Right forelimb (tissue), 1 donor: Measurements from ENCODE around the gene ARF3.
A peak's percentile ranks its signal among the peaks of the same experiment; 100 is the strongest.

Source experiments
- DNase-seq: peaks from one replicate; pipeline ENCODE4 v3.0.0-alpha.2; 2018

ARF3 gene

DNA sequence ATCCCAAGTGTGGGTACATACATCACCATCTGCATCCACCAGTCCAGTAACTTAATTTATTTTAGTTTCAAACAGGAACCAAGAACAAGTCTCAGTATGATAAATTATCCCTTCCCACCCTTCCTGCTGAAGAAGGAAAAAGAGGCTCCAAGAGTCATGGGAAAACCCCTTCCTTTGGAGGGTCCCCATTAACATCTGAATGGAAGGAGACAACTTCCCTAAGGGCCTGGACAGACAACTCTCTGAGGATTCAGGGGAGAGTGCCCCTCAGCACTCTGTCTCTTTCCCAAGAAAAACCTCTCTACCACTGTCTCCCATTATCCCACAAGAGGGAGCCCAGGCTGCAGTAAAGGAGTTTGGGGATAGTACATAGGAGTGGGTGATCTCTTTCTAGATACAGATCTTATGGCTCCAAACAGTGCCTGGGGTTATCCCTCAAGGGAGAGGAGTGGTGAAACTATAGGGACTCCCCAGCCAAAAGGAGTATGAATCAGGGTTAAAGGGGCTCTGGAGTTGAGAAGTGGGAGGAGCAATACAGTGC lies 8.1 kb upstream of the ARF3 start:
- DNase-seq = no peak

DNA sequence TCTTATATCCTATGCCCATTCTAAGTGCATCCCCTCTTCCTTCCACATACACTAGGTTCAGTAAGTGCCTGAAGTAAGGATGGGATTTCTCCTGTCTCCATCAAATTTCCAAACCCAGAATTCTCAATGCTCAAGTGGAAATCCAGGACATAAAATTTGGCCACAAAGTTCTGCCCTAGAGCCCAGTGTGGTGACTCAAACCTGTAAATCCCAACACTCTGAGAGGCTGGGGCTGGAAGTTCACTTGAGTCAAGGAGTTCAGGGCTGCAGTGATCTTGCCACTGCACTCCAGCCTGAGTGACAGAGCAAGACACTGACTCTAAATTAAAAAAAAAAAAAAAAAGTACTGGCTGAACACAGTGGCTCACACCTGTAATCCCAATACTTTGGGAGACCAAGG lies 4.5 kb upstream of the ARF3 start:
- no peak for DNase-seq

- no peak for DNase-seq
These were observed 4.0 kb upstream of the ARF3 start for GRCh38 chr12:48961331-48961730.

DNA sequence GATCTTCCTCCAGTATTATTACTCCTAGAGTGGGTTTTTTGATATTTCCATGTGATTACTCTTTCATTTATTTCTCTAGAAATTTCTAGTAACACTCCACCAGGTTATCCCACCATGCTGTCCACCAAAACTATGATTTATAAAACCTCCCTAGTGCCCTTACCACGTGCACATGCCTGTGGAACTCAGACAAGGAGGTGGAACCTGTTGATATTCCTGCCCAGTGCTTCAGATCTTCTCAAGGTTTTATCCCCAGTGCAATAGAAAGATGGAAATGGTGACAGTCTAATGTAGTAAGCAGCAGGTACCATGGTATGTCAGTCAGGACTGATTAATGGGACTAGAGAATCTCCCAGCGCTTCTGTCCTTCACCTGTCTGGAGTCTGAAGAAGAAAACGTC lies 3.5 kb upstream of the ARF3 start:
- no peak for DNase-seq

- DNase-seq = no peak
These were observed 732 bp upstream of the ARF3 start for GRCh38 chr12:48958049-48958388.

DNA sequence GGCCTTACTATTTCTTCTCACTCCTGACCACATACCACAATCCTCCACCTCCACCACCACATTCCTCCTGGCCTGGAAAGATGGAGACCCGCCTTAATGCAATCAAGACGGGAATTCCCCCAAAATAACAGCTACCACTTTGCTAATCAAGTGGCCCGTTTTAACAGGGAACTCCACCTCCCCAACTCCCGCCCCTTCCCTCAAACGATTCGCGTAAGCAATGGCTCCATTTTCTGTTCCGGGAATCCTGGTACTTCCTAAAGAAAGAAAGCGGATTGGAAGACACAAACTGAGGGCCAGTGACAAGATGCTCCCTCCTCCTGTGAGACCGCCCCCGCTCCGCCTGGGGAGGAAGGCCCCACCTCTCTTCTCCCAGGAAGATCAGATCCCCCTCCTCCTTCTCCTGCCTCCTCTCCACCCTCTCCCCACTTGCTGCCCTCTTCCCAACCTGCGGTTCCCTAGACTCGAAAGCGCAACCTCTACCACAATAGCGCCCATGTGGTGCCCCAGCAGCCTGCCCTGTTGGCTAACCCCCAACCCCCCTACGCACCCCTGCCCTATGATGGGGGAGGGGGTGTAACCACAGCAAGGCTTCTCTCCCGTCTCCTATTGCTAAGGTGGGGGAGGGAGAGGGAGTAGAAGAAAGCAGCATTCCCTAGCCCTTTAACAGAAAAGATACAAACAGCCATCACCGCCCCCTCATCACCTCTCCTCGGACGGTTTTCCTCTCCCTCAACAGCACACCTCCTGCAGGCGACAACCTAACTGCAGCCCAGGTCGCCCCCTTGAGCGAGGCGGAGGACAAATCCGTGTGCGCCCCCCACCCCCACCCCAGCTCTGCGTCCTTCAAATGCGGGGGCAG lies 777 bp downstream of the ARF3 start:
- DNase-seq = peak; percentile 91

DNA sequence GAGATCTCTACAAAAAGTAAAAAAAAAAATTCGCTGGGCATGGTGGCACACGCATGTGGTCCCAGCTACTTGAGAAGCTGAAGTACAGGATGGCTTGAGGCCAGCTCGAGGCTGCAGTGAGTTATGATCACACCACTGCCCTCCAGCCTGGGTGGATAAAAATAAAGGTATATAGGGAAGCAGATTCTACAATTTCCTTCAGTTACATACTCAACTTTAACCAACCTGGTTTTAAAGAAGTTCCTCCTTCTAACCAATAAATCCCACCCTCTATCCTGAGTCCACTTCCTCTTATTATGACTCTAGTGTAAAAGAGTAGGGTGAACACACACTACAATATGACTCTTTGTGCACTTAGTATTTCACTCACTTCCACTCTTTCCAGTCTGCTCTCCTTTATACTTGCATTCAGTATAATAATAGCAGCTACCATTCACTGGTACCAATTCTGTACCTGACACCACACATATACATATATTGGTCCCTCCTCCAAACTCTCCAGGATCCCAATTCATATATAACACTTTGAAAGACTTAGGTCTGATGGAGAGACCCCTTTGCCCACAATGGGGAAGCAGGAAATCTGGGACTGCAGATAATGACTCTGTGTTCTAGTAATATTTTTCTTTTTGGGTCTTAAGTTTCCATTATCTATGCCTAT lies 2.3 kb downstream of the ARF3 start:
- no peak for DNase-seq

GRCh38 chr12:48954061-48954460 lies 3.2 kb downstream of the ARF3 start:
- no peak for DNase-seq

GRCh38 chr12:48952691-48953090 lies 4.6 kb downstream of the ARF3 start:
- DNase-seq = no peak

GRCh38 chr12:48947727-48948126 lies 9.6 kb downstream of the ARF3 start:
- DNase-seq = no peak

- no peak for DNase-seq
These were observed 10.3 kb downstream of the ARF3 start for GRCh38 chr12:48946943-48947342.

GRCh38 chr12:48946205-48946604 lies 11.1 kb downstream of the ARF3 start:
- DNase-seq = no peak

- no peak for DNase-seq
These were observed 14.1 kb downstream of the ARF3 start for GRCh38 chr12:48943221-48943620.

DNA sequence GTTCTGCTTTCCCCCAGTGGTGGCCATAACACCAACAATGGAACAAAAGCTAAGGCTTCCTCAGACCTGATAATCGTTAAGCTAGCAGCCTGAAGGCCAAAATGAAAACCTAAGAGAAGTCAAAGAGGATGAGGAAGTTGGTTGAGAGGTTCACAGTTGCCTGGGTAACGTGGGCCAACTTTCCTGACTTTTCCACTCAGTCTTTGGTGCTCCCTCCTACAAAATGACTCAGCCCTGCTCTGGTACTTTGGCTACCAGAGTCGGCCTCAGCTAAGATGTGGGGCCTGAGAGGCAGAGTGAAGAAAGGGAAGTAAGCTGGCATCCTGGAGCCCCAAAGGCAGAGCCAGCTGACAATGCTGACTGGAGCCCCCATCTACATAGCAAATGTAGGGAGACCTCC lies 17.1 kb downstream of the ARF3 start:
- no peak for DNase-seq

GRCh38 chr12:48938805-48939204 lies 18.5 kb downstream of the ARF3 start:
- DNase-seq = no peak

DNA sequence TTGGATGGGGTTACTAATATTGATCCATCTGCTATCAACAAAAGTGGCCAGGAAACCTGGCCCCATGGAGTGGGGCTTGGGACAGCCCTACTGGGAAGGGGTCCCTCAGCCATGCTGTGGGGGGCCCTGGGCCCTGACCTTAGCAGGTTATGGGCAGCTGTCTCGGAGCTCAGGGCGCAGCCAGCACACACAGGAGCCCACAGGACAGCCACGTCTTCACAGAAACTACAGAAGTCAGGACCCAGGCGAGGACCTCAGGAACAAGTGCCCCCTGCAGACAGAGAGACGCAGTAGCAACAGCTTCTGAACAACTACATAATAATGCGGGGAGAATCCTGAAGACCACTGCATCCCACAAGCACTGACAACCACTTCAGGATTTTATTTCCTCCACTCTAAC lies 20.1 kb downstream of the ARF3 start:
- no peak for DNase-seq

DNA sequence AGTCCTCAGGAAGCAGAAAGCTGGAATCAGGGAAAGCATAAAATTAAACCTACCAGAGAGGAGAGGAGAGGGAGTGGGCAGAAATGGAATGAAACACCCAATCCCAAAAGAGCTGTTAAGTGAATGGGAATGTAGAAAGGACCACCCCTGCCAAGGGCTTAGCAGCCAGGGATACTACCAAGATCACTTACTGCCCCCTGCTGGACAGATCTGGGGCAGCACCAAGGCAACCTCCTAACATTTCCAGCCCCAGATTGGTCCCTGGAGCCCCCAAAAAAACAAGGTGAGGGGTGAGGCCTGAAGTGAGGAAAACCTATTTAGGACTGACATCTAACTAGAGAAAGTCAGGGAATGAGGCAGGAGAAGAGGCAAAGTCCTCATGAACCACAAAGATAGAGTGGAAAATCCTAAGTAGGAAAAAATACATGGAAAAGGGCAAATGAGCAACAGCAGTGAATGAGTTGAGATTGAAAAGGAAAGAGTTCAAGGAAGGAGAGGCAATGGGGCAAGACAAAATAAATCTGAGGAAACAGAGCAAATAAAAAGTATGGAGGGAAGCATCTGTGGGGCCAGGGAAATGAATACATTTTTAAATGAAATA lies 20.8 kb downstream of the ARF3 start:
- peak; percentile 83 for DNase-seq

- no peak for DNase-seq
These were observed 23.0 kb downstream of the ARF3 start for GRCh38 chr12:48934312-48934706.

- DNase-seq = no peak
These were observed 23.5 kb downstream of the ARF3 start for GRCh38 chr12:48933664-48934311.

DNA sequence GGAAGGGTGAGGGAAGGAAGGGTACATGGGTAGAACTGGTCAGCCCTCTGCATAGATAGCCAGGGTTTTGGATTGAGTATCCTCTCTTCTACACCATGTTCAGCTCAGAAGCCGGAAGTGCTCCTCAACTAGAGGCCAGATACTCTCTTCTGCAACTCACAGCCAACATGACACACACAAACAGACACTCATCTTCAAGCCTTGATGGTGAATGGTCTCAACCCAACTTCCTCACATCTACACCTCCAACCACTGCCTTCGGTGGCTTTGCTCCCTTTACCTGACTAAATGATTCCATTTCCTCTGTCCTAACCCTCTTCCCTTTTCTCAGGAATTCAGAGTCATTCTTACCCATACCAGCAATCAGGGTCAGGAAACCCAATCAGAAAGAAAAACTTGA lies 24.4 kb downstream of the ARF3 start:
- DNase-seq = no peak

DNA sequence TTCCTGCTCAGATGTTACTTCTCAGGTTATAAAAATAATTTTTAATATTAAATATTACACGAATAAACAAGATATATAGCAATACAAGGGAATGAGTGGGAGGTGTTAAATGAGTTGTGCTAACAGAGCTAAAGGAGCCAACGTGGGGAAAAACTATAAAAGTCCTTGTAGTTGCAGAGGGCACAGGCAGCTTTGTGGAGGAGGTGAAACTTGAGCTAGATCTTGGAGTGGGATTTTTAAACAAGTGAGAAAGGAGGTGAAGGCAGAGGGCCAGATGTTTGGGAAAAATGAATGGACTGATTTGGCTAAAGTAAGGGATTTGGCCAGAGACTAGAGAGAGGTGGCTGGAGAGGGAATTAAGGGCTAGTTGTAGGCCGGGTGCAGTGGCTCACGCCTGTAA lies 26.8 kb downstream of the ARF3 start:
- DNase-seq = no peak

DNA sequence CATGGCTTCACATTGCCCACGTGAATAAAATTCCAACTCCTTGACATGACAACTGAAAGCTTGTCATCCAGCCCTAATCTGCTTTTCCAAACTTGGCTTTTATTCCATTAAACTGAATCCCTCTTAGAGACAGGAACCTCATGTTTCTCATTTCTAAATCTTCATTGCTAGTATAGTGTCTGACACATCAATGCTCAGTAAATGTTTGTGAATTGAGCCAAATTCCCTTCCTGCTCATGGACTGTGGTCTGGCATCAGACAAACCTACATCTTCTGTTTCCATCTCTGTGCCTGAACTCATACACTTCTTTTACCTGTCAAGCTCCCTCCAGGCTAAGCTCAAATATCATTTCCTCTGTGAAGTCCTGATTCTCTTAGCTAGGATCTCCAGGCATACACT lies 27.7 kb downstream of the ARF3 start:
- DNase-seq = no peak

DNA sequence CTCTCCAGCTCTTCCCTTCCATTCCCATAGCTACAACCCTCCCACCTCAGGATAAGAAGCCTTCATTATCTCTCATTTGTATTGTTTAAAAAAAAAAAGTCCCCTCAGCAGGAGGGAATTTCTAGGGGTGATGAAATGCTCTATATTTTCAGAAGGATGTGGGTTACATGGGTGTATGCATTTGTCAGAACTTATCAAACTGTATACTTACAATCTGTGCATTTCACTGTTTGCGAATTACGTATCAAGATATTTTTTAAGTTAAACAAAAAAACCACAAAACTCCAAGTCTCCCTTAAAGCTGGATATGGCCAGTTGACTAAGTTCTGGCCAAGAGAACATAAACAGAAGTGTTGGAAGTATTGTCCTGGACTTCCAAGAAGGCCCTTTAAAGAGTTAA lies 30.0 kb downstream of the ARF3 start:
- DNase-seq = no peak
